HG03196 (cell line): ENCODE data around the gene ALG3.

Experiments used
- ATAC-seq: cut with Tn5 transposase; IDR thresholded peaks from one replicate; pipeline ENCODE4 v1.9.1; 2021; ENCODE audit not compliant: unreplicated experiment

ALG3 gene

GRCh38 chr3:184236033-184236410, 12.7 kb downstream of the ALG3 start:
- ATAC-seq = no peak

DNA sequence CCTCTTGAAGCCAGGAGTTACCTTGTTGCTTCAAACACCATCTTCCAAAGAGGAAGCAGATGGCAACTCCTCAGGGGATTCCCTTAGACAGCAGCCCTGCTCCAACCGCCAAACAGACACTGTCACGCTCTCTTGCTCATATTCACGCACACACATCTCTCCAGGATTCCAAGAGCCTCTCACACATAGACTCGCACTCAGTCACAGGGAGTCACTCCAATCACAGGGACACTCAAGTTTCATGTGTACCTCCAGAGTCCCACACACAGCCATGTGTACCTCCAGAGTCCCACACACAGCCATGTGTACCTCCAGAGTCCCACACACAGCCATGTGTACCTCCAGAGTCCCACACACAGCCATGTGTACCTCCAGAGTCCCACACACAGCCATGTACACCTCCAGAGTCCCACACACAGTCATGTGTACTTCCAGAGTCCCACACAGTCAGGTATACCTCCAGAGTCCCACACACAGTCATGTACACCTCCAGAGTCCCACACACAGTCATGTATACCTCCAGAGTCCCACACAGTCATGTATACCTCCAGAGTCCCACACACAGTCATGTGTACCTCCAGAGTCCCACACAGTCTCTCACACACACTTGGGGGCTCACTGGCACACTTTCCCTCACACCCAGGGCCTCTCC, 13.3 kb downstream of the ALG3 start:
- no peak for ATAC-seq

DNA sequence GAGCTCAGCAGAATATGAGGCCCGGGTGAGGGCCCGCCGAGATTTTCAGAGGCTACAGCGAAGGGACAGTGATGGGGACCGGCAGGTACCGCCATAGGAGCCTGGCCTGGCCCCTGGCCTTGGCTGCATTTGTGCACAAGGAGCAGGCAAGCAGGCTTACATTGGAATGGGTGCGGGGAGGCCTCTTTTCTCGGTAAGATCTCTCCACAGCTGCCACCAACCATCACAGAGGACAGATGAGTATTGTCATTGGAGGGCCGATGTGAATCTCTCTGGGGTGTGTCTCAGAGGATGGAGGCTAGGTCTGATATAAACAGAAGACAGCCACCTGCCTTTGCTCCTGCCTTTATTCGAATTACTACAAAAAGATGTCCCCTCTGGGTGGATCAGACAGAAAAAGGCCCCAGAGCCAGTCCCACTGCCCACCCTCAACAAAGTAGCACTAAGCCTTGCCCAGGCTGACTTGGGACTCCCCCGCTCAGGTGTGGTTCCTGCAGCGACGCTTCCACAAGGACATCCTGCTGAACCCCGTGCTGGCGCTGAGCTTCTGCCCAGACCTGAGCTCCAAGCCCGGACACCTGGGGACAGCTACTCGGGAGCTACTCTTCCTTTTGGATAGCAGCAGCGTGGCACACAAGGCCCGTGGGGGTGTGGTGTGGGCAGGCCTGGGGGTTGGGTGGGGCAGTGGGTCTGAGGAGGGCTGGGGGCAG, 13.9 kb downstream of the ALG3 start:
- ATAC-seq = no peak

DNA sequence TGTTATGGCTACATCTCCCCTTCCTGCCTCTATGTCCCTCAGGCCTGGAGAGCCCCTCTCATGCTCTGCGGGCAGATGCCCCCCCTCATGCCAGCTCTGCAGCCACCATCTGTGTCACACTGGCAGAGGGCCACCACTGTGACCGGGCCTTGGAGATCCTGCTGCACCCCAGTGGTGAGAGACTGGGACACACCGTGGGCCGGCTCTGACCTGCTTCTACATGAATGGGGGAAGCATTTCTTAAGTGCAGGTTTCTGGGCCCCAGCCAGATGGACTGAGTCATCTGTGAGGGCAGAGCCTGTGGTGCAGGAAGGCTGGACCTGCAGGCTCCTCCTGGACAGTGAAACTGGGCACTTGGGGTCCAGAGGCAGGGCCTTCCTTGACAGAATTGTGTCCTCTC, 14.5 kb downstream of the ALG3 start:
- no peak for ATAC-seq

- ATAC-seq = no peak
Measured at GRCh38 chr3:184233127-184233843, 15.5 kb downstream of the ALG3 start.

- no peak for ATAC-seq
Measured at GRCh38 chr3:184231671-184232070, 17.1 kb downstream of the ALG3 start.

- ATAC-seq = no peak
Measured at GRCh38 chr3:184230603-184231528, 17.9 kb downstream of the ALG3 start.

GRCh38 chr3:184230081-184230602, 18.6 kb downstream of the ALG3 start:
- no peak for ATAC-seq

DNA sequence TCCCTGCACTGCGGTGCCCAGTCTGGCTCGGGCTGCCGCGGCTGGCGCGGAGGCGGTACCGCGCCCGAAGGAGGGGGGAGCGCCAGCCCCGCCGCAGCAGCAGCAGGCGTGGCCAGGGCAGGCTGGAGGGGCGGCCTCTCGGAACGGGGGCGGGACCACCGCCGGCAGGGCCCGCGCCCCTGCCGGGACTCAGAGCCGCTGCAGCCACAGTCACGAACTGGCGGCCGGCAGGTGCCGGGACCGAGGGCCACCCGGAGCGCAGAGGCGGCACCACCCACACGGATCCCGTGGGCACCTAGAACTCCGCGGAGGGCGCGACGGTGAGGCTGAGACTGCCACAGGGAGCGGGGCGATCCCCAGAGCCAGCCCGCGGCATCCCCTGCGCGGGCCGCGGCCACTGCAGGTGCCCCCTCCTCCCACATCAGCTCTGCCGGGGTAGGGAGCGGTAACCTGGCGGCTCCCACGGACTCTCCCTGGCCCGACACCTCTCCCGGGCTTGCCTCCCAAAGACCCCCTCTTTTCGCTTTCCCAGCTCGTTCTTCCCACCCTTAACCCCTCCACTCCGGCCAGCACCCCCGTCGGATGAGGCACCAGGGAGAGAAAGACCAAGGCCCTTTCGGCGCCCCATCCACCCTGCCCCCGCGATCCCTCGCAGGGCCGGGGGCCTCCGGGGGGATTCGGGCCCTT, 19.2 kb downstream of the ALG3 start, which contains the start of gene VWA5B2:
Gene VWA5B2 (plus strand): TSS at position 192 of the 687 bp plus-strand sequence. CDS start 944 bp downstream, outside the sequence.
- peak; percentile 52 for ATAC-seq

DNA sequence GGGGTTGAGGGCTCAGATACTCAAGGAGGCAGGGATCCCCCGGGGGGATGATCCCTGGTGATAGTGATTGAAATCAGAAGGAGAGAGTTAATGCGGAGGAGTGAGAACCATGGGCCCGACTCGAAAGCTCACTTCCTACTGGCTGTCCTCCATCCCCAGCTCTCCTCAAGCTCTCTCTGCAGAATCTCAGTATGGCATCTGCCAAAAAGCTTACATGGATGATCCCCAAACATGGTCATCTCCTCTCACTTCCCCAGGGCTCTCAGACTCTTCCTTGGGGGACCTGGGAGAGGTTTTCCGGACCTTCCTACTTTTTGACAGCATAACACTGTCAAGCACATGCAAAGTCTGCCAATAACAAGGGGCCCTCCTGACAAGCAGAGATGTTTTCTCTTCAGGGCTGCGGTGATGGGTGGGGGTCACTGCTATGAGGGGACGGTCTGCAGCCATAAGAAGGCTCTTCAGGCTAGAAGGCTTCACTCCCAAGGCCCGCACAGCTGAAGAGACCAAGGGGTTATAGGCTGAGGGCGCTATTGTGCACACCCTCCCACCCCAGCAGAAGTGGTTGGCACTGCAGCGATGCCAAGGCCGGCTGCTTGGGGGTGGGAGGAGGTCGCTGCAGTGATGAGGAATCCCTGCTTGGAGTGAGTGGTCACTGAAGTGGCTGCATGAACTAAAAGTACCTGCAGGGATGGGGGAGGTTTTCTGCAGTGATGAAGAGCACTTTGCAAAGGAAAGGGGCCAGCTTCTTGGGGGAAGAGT, 20.2 kb downstream of the ALG3 start:
- no peak for ATAC-seq

GRCh38 chr3:184227481-184227935, 21.3 kb downstream of the ALG3 start:
- ATAC-seq = no peak

DNA sequence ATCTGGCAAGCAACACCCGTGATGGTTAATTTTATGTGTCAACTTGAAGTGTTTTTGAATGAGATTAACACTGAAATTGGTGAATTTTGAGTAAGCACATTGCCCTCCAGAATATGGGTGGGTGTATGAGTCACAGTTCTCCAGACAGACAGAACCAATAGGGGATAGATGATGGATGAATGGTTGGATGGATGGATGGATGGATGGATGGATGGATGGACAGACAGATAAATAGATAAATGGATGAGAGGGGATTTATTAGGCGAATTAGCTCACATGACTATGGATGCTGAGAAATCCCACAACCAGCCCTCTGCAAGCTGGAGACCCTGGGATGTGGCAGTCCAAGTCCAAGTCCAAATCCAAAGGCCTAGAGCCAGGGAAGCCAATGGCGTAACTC, 24.8 kb downstream of the ALG3 start:
- ATAC-seq = no peak

DNA sequence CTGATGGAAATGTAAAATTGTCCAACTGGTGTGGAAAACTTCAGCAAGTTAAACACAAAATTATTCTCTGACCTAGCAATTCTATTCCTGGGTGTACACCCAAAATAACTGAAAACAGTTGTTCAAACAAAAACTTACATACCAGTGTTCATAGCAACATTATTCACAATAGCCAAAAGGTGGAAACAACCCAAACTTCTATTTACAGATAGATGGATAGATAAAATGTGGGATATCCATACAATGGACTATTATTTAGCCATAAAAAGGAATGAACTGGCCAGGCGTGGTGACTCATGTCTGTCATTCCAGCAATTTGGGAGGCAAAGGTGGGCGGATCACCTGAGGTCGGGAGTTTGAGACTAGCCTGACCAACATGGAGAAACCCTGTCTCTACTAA, 26.2 kb downstream of the ALG3 start:
- no peak for ATAC-seq

DNA sequence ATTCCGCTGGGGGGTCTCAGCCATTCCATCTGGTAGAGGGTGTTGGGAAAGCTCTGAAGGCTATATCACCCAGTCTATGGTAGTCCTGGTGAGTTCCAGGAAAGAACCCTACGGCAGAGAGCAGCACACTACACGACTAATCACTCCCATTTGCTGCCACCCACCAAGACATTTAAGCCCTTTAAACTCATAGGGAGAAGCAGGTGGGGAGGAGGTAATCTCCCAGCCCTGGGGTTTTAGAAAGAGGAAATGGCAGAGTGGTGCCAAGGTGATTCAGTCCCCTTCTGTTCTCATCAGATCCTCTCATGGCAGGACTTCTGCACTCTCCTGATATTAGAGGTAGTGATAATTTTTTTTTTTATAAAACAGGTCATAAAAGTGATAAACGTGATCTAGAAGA, 29.9 kb downstream of the ALG3 start:
- no peak for ATAC-seq

DNA sequence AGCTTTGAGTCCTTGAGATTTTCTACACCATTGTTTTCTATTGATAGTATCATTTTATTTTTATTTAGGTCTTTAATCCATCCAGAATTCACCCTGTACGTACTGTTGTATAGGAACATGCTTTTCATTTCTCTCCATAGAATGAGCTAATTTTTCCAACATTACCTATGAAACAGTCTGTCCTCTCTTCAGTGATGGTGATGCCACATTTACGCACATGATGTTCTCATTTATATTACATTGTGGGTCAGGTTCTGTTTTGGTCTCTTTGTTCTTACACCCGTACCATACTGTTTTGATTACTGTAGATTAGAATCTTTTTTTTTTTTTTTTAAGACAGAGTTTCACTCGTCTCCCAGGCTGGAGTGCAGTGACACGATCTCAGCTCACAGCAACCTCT, 37.0 kb downstream of the ALG3 start:
- ATAC-seq = no peak

DNA sequence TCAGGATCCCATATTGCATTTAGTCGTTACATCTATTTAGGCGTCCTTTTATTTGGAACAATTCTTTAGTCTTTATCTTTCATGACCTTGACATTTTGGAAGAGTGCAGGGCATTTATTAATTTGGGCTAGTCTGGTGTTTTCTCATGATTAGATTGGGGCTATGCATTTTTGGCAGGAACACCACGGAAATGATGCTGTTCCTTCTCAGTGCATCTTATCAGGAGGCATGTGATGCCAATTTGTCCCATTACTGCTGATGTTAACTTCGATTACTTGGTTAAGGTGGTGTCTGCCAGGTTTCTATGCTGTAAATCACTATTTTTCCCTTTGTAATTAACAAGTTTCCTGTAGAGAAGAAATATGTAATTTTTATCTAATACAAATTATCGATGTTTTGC, 37.5 kb downstream of the ALG3 start:
- ATAC-seq = no peak

- ATAC-seq = no peak
Measured at GRCh38 chr3:184209146-184209923, 39.4 kb downstream of the ALG3 start.

- ATAC-seq = no peak
Measured at GRCh38 chr3:184203526-184203925, 45.2 kb downstream of the ALG3 start.

DNA sequence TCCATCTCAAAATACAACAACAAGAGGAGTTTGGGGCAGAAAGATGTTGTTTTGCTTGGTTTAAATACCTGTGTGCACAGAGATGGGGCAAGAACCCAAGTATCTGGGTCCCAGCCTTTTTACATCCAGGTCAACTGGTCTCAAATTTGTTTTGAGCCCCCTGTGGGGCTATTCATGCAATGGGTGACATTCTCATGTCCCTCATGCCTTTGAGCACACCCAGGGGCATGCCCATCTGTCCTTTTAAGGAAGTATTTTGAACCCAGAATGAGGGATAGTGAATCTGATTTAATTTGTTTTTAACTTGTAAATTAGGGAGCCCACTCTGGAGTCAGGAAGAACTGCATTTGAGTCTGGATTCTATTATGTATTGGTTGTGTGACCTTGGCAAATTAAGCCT, 47.9 kb downstream of the ALG3 start:
- no peak for ATAC-seq
